Fibroblast of skin of left quadriceps (primary cell): ENCODE data around the gene SYT13.

Experiments
- DNase-seq, 2 experiments: peaks; one replicate each; pipeline ENCODE4 v3.0.0-alpha.2; 2013; ENCODE audit warnings: low read depth in 2 of 2

The SYT13 gene, protein sequence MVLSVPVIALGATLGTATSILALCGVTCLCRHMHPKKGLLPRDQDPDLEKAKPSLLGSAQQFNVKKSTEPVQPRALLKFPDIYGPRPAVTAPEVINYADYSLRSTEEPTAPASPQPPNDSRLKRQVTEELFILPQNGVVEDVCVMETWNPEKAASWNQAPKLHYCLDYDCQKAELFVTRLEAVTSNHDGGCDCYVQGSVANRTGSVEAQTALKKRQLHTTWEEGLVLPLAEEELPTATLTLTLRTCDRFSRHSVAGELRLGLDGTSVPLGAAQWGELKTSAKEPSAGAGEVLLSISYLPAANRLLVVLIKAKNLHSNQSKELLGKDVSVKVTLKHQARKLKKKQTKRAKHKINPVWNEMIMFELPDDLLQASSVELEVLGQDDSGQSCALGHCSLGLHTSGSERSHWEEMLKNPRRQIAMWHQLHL

DNA sequence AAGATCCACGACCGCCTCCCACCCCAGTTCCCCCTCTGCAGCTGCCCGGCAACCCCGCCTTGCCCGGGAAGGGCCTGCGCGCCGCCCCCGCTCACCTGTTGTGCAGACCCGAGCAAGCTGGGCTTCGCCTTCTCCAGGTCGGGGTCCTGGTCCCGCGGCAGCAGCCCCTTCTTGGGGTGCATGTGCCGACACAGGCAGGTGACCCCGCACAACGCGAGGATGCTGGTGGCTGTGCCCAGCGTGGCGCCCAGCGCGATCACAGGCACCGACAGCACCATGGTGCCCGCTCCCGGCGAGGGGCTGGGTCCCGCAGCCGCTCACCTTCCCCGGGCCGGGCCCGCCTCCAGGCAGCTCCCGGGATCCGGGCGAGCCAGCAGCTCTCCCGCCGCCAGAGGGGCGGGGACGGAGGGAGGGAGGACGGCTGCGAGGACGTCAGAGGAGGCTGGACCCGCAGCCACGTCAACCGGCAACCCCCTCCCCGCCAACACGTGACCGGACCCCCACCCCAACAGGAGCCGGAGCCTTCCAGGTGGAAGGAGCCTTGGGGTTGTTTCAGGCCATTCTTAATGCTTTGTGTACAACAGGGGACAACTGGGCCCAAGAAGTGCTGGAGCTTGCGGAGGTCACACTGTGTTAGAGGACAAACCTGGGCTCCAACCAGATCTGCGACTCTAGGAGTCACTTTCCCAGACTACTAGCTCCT is at the start of gene SYT13:
TSS of gene SYT13 (minus strand) at position 412 of the 703 bp plus-strand sequence. CDS start at position 278, 134 bp downstream.
- DNase-seq, result no peak

DNA sequence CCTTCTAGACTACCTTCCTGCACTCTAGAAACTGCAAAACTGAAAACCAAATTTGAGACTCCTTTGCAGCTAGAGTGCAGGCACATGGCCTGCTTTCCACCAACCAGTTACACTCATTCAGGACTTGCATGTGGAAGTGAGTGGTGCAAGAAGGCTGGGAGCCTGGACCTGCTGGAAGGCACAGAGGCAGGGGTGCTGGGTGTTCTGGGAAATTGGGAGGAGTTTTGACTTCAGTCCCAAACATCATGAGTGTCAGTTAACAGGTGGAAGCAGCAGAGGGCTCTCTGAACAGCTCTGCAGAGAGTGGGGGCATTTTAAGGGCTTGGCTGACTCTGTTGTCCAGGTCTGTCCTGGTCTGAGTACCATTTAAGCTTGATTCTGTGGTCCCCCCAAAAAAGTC is 49.3 kb upstream of the SYT13 start:
- no peak for DNase-seq

DNA sequence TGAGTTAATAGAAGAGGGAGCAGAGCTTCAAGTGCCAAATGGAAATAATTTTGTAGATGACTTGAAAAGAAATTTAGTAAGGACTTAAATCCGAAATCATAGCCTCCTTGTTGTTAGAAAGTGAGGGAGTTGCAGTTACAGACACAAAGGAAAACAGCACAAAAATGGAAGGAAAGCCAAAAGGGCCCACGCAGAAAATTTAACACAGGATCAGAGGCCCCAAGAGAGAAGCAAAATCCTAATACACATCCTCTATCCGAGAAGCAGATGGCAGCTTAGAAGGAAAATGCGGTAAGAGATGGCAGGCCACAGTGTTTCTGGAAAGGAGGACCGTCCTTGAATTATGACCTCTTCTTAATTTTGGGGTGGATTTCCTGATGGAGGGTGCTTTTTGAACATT is 48.7 kb upstream of the SYT13 start:
- DNase-seq, result no peak

DNA sequence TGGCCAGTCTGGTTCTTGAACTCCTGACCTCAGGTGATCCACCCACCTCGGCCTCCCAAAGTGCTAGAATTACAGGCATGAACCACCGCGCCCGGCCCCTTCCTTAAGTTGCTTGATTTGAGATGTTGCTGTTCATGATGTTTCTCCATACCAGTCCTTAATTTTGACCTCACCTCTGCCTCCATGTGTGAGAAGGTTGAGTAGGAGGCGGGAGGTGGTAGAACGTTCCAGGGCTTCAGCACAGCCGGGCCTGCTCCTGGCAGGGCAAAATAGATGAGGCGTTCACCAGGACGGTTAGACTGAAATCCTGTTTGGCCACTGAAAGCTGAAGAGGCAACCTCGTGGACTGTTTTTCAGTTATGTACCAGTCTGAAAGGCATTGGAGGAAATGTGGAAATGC is 48.3 kb upstream of the SYT13 start:
- DNase-seq, result no peak

DNA sequence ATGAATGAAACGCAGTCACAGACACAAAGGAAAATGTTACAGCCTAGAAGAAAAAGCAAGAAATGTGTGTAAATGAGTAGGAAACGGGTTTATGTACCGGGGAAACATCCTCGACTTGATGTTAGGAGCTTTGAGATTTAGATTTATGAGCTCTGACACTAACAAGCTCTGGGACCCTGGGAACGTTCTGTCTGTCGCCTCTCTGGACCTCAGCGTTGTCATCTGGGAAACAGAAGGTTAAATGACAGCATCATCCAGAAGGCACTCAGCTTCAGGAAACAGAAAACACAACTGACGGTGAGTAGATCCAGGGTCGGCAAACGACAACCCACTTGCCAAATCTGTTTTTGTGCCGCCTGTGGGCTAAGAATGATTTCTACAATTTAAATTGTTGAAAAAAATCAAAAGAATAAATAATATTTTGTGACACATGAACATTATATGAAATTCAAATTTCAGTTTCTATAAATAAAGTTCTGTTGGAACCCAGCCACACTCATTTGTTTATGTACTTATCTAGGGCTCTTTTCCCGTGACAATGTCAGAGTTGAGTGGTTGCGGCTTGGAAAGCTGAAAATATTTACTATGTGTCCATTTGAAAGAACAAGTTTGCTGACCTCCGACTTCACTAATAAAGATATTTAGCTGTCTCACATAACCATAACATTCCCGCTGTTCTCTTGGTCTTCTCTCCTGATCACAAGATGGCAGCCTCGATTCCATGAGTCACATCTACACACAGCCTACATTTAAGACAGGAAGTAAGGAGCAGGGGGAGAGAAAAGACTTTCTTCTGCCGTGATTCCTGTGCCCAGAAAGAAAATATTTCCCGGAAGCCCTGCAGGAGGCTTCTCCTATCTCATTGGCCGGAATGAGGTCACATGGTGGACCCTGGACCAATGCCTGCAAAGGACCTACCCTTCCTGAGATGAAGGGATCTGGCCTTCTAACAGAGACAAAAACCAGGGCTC is 47.1 kb upstream of the SYT13 start:
- DNase-seq, result peak; percentile 26 to 33

DNA sequence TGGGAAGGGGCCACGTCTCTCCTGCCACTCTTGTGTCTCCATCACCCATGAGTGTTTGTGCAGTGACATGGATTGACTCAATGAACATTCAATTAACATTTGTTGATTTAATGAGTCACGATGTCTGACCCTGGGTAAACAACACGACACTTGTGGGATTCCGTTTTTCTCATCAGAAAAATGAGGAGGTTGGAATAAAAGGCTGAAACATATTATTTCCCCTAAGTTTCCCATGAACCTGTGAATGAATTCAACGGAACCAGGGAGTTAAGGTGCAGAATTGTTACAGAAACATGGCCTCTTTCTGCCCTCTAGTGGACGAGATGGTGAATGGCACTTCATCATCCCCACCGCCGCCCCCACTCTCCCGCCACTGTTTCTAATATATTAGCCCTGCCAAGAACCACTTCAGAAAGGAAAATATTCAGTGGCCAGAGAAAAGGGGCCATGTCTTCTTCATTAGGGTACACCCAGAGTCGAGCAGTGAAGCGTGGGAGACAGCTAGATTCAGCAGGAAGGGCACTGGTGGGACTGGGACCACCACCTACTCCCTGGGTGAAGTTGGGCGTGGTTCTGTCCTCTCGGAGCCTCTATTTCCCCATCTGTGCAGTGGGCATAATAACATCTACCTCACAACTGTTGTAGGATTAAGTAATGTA is 46.3 kb upstream of the SYT13 start:
- no peak for DNase-seq

DNA sequence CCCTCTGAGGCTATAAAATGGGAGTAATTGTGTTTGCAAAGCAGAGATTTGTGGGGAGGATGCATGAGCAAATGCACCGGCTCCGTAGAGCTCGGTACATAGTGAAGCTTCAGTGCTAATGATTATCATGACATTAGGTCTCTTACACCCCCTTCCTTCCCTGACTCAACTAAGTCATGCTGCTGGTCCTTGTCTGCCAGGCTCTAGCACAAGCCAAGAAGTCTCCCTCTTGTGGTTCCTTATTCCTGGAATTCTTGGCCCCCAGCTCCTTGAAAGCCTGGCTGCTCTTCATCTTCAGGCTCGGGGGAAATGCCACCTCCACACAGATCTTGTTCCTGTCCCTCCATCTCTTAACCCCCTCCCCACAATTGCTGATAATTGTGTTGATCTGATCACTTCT is 45.7 kb upstream of the SYT13 start:
- DNase-seq, result no peak

DNA sequence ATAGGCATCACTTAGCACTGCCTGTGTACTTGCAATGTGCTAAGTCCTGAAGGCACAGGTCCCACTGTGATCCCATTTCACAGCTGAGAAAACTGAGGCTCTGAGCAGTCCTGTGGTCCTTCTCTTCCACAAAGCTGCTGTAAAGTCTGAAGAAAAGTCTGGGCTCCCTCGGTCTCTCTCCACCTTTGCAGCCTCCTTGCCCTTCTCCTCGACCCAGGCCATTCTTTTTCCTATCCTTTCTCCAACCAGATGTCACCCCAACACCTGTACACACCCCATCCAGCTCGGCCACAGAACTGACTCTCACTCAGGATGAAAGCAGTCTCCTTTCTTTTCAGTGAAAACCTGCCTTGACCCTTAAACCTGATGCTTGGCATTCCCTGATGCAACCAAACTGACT is 42.6 kb upstream of the SYT13 start:
- no peak for DNase-seq

DNA sequence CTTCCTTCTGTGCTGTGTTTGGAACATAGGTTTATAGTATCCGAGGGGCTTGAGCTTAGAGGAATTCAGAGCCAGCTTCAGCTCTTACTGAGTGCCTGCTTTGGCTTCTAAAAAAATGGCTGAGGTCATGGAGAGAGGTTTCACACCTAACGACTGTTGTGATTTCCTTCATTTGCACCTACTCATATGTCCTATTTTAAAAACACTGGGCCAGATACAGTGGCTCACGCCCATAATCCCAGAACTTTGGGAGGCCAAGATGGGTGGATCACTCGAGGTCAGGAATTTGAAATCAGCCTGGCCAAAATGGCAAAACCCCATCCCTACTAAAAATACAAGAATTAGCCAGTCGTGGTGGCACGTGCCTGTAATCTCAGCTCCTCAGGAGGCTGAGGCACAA is 38.3 kb upstream of the SYT13 start:
- DNase-seq, result no peak

DNA sequence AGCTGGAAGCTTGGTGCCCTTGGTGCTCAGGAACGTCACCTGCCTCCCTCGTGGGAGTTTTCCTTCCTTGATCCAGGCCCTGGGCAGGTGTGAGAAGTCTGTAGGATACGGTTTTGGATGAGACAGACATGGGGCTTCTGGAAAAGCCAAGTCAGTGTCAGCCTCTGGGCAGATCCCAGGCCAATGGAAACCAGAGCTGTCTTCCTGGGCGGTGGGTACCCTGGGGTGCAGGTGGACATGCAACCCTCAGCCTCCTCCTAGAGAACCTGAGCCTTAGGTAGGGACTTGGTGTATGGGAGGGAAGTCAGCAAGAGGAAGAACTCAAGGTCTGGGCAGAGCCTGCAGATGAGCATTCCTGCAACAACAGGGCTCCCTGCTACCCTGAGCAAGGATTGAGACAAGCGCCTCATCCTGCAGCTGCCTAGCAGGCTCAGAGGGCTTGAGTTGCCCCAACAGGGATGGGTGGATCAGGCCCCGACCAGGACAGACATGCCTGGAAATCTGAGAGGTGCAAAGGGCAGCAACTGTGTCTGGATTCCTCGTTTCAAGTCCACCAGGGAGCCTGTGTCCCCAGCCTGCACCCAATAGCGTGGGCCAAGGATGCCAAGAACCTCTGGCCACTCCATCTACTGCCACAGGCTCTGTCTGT is 37.6 kb upstream of the SYT13 start:
- no peak for DNase-seq

DNA sequence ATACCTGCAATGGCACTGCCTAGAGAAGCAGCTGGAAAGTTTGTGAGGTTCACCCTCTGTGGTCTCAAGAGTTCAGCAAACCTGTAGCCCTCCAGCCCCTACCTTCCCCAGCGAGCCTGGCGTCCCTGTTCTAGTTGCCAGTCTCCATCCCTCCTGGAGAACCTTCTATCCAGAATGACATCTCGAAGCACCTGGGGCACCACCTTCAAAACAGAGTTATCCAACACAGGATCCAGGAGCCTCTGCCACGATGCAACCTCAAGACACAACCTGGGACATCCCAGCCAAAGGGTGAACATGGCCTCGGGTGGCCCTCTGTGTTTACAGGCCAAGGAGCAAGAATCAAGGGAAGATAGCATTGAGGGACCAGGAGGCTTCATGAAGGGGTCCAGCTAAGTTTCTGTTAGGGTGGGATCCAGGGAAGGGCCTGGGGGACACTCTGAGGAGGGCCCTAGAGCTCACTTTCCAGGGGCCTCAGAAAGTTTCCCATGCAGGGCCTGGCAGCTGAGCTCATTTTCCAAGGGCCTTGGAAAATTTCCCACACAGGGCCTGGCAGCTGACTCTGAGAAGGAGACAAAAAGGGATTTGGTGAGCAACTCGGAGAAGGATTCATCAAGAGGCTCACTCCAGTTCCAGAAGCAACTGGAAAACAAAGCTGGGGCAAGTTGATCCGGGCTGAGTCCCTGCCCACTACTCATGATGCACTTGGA is 36.9 kb upstream of the SYT13 start:
- DNase-seq, result no peak

DNA sequence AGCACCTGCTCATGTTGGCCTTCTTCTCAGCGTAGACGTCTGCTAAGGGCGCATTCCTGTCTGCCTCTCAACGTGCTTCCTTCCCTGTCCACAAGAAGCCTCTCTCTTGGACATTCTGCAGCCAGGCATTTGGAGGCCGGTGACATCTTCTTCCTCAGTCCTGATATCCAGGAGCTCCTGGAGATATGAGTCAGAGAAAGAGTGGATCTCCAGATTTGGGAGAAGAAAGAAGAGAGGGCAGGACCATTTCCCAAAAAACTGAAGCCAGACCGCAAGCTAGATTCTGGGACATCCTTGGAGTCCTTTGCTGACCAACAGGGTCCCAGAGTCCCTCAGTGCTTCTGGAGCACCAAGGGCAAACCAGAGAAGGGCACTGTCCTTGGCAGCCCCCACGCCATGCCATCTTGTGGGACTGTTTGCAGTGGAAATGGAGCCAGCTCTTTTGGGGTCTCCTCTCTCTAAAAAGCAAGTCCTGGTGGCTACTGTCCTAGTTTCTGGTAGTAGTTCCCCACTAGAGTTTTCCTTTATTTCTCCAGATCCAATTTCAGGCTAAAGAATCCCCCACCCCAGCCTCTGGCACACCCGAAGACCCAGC is 36.1 kb upstream of the SYT13 start:
- no peak for DNase-seq

DNA sequence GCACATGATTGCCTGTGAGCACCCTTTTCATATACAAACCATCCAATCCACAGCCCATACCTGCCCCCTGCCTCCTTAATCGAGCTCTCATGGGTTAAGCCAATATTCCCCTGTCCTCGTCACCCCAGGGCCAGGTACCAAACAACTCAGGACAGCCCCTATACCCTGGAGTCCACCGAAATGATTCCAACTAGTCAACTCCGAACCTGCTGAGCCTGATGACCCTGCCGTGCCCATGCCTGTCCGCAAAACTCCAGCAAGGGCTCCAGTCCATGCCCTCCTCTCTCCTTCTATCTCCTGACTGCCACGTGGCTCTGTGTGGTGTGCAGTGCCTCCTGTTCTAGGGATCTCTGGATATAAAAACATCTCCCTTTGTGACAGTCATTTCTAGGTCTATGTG is 35.5 kb upstream of the SYT13 start:
- DNase-seq, result no peak

DNA sequence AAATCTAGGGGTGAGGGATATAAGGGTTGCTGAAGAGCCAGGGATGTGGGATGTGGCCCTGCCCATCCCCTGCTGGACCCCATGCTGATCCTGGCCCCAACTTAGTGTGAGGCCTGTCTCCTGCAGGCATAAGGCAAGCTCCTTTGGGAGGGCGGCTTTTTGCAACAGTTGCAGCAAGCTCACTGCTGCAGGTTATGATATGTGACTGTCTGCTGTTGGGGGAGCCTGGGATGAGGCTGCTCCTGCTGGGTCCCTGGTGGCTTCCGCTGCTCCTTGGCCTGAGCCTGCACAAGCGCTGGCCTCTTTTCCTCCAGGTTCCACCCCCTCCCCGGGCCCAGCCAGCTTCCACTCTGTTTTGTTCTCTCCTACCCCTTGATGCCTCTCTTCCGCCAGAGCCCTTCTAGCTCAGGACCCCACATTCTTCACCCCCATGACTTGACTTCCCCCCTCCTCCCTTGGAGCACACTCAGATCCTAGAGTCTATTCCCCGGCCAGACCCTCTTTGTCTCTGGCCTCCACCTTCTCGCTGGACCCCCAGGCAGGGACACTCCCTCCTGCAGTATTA is 35.0 kb upstream of the SYT13 start:
- DNase-seq, result no peak

DNA sequence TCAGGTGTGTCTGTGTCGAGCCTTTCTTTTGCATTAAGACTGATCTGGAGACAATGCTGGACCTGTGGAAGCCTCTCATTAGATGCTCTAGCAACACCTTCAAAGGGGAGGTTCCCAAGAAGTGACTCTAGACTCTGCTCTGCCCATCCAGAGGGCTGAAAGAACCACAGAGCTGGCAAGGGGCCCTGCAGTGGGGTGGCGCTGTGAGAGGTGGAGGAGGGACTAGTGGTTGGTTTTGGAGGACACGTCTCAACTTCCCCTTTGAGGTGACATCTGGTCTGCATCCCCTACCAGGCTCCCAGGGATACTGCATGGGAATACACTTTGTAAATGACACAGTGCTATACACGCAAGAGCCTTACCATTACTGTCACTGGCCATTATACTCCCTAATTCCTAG is 34.2 kb upstream of the SYT13 start:
- DNase-seq, result no peak

DNA sequence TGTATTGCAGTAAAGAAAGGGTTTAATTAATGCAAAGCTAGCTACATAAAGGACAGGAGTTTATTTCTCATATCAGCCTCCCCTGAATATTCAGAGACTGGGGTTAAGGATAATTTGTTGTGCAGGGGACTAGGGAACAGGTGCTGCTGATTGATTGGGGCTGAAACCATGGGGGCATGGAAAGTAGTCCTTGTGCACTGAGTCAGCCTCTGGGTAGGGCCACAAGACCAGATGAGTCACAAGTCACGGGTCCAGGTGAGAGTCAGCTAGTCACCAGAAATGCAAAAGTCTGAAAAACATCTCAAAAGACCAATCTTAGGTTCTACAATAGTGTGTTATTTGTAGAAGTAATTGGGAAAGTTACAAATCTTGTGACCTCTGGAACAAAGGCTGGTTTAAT is 32.9 kb upstream of the SYT13 start:
- no peak for DNase-seq

DNA sequence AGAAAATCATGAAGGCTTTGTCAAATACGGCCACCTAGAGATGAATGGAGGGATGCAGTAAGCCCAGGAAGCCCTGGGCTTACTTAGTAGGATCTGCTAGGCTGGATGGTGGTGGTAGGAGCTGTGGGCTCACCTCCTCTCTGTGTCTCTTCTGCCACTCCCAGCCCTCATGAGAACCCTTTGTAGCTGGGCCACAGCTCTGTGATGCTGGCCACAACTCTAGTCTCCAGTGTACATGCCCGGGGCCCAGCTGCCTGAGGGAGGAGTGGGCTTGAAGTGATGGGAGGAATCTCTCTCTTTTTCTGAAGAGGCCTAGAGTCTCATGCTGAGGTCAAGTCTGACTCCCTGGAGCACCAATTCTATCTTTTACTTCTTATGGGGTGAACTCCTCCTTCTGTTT is 32.4 kb upstream of the SYT13 start:
- DNase-seq, result no peak

DNA sequence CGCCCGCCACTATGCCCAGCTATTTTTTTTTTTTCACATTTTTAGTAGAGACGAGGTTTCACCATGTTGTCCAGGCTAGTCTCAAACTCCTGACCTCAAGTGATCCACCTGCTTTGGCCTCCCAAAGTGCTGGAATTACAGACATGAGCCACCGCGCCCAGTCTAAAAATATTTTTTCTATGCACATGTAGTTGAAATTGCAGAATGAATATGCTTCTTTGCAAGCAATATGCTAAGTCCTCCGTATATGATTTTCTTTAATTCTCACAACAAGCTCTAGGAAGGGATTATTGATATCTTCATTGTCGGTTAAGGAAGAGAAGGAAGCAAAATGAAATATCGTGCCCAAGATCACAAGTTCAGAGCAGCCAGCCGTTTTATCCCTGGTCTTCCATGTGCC is 30.1 kb upstream of the SYT13 start:
- DNase-seq, result no peak

DNA sequence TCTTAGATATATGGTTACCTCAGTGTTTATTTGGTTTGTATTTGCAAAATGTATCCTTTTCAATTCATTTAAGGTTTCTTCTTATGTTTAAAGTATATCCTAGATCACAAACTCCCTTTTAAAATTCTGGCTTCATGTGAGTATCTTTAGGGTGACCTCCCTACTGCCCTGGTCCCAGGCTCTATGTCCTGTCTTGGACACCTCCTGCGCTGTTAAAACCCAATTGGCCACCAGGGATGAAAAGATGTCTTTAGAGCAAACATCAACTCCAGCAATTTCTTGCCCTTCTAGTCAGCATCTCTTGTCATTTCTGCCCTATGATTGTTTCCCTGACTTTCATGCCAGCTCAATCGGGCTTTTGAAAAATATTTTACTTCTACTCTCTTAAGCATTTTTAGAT is 28.8 kb upstream of the SYT13 start:
- no peak for DNase-seq
